Gastrocnemius medialis (tissue), 4 donors: ENCODE measurements around the gene MARF1.

Experiments used
- CTCF ChIP-seq, 5 experiments: fragments of 450-650 bp in 3 of 5; fragments of 200-600 bp in 2 of 5; sonication (generic) in 2 of 5; IDR thresholded peaks in 4 of 5; conservative IDR thresholded peaks in 1 of 5; 1 replicate in 4 of 5; 2 replicates in 1 of 5; pipeline ENCODE4 v1.5.1; 2016 to 2019; ENCODE audit warnings: antibody characterized with exemption in 5 of 5, mild to moderate bottlenecking in 3 of 5, moderate library complexity in 3 of 5
- POLR2A ChIP-seq, 2 donors: fragments of 450-650 bp; IDR thresholded peaks; one replicate each; pipeline ENCODE4 v1.6.1; 2017; ENCODE audit warnings: antibody characterized with exemption in 2 of 2, mild to moderate bottlenecking in 2 of 2, moderate library complexity in 2 of 2

GRCh38 chr16:15599303-15600070 is 43.5 kb downstream of the MARF1 start:
- TF ChIP-seq CTCF (IDR thresholded peaks at IDR 0.05 in 4 of 5, conservative IDR thresholded peaks at IDR 0.05 in 1 of 5) (no peak), POLR2A (IDR thresholded peaks at IDR 0.05) (no peak)
